ENCODE results near the gene HADHA.

HADHA gene

DNA sequence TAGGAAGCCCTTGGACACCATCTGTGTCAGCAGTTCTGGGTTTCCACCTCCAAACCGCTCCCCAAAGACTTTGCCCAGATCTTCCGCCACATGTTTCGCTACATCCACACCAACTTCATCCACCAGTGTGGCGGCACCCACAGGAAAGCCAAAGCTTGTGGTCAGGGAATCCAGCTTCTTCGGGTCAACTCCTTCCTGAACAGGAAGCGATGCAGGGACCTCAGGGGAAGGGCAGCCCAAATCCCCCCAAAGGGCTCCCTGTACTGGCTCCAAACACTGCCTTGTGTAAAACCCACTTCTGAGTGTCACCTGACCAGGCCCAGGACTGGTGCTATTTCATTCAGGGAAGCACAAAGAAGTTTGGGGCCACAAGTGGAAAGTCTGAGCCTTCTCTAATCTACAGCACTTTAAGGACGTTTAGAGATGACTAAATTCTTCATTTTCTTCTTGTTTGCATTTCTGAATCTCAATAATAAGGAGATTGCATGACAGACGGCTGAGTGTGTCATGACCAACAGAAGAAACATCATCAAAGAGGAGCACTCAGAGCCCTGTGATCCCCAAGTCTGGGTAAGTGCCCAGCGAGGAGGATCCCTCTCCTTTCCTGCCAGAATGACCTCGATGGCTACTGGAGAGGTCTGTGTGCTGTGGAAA, 50.7 kb downstream of the HADHA start:
- no peak for DNase-seq (ENCODE audit: low read depth, low spot score)

DNA sequence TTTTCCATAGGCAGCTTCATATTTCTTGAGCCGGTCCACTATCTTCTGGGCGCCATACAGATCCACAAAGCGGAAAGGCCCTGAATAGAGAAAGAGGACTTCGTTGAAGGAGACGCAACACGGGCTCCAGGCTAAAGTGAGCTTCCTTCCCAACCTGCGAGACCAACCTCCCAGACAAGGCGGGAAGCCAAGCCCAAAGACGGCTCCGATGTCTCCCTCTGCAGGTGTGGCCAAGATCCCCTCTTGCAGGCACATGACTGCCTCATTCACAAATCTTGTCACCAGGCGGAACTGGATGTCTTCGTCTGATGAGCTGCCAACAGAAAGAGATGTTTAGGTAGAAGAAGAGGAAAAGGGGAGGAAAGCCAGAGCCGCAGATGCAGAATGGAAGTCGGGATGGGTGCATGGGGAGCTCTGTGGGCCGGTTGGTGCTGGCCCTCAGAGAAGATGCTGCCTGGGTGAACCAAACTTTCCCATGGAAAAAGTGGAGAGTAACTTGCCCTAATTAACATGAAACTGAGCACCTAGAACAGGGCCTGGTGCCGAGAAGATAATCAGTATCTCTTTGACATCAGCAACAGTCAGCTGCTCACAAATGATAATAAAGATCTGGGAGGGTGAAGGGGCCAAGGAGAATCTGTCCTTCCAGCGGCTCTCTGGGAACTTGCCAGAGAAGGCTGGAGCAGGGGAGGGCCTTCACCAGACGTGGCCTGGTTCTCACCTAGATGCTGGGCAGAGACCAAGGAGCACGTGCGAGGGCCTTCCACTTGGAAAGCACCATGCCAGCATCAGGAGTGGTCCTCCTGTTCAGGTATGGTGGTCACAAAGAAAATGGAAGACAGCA, 52.9 kb downstream of the HADHA start:
- DNase-seq (ENCODE audit: low read depth, low spot score): no peak

DNA sequence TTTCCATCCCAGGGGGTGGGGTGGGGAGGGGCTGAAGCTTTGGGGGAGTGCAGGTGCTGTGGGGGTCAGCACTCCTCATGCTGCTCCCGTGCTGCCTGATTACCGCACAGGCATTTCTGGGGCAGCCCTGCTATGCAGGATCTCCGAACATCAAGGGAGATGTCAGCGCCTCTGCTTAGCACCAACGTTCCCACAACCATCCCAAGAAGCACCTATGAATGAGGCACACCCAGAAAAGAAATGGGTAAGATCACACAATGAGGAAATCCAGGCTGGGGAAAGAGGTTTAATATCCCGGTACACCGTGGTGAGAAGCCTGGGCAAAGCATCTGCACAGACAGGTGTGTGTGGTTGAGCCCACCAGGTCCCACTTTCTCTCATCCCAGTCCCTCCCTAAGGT, 54.1 kb downstream of the HADHA start:
- DNase-seq (ENCODE audit: low read depth, low spot score): no peak

- DNase-seq (ENCODE audit: low read depth, low spot score): no peak
These were observed 54.7 kb downstream of the HADHA start for GRCh38 chr2:26189751-26190150.

- DNase-seq (ENCODE audit: low read depth, low spot score): no peak
These were observed 55.3 kb downstream of the HADHA start for GRCh38 chr2:26189123-26189522.

GRCh38 chr2:26187537-26188104, 56.8 kb downstream of the HADHA start:
- no peak for DNase-seq (ENCODE audit: low read depth, low spot score)

DNA sequence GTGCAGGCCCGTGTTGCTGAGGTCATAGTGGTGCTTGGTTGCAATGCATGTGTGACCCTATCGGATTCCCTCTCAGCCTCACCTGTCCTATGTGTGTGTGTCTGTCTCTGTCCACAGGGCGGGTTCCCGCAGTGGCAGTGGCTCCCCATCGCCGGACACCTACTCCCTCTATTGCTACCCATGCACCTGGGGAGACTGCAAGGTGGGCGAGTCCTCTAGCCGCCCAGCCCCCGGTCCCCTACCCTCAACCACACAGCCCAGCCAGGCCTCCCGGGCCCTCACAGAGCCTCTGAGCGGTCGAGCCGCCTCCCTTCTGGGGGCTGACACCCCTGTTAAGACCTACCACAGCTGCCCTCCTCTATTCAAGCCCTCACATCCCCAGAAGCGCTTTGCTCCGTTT, 57.3 kb downstream of the HADHA start:
- DNase-seq (ENCODE audit: low read depth, low spot score): no peak

GRCh38 chr2:26185954-26186770, 58.3 kb downstream of the HADHA start:
- DNase-seq (ENCODE audit: low read depth, low spot score): no peak

DNA sequence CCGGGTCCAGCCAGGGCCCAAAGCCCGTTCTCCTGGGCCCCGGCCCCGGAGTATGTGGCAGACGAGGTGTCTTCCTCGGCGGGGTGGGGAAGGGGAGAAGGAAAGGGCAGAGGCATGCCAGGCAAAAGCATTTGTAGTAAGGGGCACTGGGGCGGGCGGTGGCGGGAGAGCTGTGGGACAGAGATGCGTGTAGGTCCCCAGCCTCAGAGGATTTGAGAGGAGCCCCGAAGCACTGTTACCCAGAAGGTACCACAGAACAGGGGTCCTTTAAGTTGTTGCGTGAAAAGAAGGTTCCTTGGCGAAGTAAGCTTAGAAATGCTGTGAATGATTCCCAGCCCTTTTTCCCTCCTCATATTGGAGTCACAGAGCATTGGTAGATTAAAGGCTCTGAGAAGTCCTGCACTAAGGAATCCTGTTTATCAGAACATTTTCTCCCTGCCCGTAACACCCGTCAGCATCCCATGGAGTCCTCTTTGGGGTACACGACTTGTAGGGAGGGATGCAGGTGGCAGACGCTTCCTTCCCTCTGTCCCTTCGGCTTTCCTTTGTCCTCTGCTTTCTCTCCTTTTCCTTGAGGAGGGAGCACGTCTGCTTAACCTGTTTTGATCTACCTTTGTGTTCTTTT, 59.0 kb downstream of the HADHA start:
- DNase-seq (ENCODE audit: low read depth, low spot score): no peak

DNA sequence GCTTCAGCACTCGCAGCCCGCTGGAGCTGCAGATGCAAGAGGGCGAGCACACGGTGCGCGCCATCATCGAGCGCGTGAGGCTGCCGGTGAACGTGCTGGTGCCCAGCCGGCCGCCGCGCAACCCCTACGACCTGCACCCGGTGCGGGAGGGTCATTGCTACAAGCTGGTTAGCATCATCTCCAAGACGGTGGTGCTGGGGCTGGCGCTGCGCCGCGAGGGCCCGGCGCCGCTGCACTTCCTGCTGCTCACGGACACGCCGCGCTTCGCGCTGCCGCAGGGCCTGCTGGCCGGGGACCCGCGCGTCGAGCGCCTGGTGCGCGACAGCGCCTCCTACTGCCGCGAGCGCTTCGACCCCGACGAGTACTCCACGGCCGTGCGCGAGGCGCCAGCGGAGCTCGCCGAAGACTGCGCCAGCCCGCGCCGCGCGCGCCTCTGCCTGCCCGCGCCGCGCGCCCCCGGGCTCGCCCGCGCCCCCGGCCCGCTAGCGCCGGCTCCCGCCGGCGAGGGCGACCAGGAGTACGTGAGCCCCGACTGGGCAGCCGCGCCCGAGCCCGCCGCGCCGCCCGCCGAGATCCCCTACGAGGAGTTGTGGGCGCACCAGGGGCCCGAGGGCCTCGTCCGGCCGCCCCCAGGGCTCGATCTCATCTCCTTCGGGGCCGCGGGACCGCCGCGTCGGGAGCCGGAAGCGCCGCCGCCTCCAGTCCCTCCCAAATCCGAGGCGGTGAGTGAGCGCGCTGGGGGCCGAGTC, 59.7 kb downstream of the HADHA start:
- peak; percentile 63 for DNase-seq (ENCODE audit: low read depth, low spot score)

- no peak for DNase-seq (ENCODE audit: low read depth, low spot score)
These were observed 60.3 kb downstream of the HADHA start for GRCh38 chr2:26184121-26184520.

DNA sequence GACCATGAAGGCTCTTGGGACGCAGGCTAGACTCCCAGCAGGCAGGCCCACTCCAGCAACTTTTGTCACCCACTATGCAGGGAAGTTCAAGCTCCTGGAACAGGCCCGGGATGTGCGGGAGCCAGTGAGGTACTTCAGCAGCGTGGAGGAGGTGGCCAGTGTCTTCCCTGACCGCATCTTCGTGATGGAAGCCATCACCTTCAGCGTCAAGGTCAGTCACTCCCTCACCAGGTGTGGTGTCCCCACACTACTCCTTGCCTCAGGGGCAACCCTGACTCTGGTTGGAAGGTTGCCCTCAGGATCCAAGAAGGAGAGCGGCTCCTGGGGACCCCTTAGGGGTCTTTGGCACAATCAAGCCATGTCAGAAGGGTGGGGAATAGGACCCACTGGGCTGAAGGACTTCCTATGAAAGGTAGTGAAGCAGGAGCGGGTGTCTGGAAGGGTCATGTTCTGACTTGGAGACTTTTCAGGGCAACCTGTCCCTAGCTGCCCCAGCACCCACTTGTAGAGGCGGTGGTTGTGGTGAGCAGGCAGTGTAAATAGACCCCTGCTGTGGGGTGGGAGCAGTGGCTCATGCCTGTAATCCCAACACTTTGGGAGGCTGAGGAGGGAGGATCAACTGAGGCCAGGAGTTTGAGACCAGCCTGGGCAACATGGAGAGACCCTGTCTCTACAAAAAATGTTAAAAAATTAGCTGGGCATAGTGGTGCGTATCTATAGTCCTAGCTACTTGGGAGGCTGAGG, 61.4 kb downstream of the HADHA start:
- DNase-seq (ENCODE audit: low read depth, low spot score): no peak

DNA sequence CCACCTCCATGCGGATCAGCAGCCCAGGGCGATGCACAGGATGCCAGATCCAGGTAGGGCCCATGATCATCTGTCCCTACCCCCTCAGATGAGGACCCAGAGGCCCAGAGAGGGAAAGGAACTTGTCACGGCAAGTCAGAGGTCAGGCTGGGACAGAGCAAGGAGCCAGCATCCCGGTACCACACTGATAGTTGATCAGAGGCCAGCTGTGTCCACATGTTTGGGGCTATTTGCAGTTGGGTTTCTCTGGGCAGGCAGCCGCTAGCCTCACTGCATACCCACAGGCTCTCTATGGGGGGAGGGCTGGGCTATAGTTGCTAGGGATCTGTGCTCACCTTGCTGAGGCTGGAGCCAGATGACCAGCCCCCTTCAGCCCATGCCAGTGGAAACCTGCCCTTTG, 62.0 kb downstream of the HADHA start:
- DNase-seq (ENCODE audit: low read depth, low spot score): no peak

DNA sequence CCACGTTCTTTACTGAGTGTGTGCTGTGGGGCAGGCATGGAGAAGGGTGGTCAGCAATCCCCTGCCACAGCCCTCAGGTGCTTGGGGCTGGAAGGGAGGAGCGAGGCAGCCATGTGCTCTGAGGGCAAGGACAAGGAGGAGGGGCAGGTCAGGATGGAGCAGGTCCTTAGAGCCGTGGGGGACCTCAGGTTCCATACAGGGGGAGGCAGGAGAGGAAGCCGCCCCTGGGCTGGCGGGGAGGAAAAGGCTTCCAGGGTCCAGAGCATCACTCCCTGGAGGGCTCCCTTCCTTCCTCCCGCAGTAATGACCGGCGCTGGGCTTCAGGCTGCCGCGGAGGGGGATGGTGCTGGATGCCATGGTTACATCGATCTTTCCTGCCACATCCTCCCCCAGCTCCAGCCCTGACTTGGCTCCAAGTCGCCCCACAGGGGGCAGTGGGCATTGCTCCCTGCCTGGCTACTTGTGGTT, 65.0 kb downstream of the HADHA start:
- no peak for DNase-seq (ENCODE audit: low read depth, low spot score)

- no peak for DNase-seq (ENCODE audit: low read depth, low spot score)
These were observed 65.5 kb downstream of the HADHA start for GRCh38 chr2:26178746-26179436.

DNA sequence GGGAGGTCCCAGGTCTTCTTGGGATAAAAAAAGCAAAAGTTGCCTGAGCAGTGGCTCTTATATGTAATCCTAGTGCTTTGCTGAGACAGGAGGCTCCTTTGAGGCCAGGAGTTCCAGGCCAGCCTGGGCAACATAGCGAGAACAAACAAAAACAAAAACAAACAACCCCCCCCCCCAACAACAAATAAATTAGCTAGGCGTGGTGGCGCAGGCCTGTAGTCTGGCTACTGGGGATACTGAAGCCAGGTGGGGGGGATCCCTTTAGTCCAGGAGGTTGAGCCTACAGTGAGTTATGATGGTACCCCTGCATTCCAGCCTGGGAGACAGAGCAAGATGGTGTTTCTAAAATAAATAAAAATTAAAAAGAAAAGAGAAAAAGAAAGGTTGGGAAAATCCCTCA, 66.2 kb downstream of the HADHA start:
- no peak for DNase-seq (ENCODE audit: low read depth, low spot score)

- no peak for DNase-seq (ENCODE audit: low read depth, low spot score)
These were observed 67.3 kb downstream of the HADHA start for GRCh38 chr2:26177122-26177521.

DNA sequence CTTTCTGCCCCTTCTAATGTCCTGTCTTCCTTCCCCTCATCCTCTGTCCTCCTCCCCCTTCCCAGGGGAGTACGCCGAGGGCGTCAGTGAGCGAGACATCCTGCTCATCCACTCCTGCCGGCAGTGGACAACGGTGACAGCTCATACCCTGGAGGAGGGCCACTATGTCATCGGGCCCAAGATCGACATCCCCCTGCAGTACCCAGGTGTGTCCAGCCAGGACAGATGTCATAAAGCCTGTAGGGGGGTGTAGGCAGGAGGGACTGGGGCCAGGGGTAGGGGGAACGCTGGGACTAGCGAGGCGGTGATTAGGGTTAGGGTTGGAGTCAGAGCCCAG, 68.2 kb downstream of the HADHA start:
- DNase-seq (ENCODE audit: low read depth, low spot score): no peak

- DNase-seq (ENCODE audit: low read depth, low spot score): no peak
These were observed 68.8 kb downstream of the HADHA start for GRCh38 chr2:26175466-26176278.

Data from activated CD4-positive, CD25-positive, alpha-beta regulatory T cell treated with anti-CD3 and anti-CD28 coated beads, Interleukin-2, amount 50 U/mL, for 16 hours (primary cell).